Endothelial cell of umbilical vein (primary cell): ENCODE data around the gene EFHD1.

Source experiments
- EZH2 ChIP-seq: IDR thresholded peaks from 2 replicates; pipeline ENCODE4 v1.6.1; 2012; ENCODE audit warnings: borderline replicate concordance, low read depth, mild to moderate bottlenecking, moderate library complexity, low read length, inconsistent platforms; ENCODE audit not compliant: severe bottlenecking
- POLR2A ChIP-seq: IDR thresholded peaks from 2 replicates; pipeline ENCODE4 v1.6.1; 2012; ENCODE audit warnings: low read depth, mild to moderate bottlenecking, control low read depth, low read length
- TF ChIP-seq, protein P1 (sequence below), 2 donors: IDR thresholded peaks; 1 replicate in 1 of 2; 2 replicates in 1 of 2; pipeline ENCODE4 v1.5.1; 2011; ENCODE audit warnings: low read length in 2 of 2, mild to moderate bottlenecking in 2 of 2, moderate library complexity in 2 of 2, control low read depth in 1 of 2, inconsistent platforms in 1 of 2, low read depth in 1 of 2; ENCODE audit not compliant: insufficient read depth in 1 of 2; ENCODE audit errors: extremely low read depth in 1 of 2

DNA sequence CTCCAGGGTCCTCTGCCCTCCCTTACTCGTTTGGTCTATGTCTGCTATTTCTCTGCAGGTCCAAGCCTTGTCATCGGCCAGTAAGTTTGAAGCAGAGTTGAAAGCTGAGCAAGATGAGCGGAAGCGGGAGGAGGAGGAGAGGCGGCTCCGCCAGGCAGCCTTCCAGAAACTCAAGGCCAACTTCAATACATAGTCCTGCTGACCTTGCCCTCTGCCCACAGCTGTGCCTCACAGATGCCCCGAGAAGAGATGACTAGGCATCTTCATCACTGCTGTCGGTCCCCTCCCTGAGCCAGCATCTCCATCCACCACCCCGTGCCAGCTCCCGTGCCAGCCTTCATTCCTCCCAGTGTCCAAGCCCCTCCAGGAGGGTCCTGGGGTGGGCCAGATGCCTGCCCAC is 48.1 kb downstream of the EFHD1 start:
- TF ChIP-seq, protein P1, sequence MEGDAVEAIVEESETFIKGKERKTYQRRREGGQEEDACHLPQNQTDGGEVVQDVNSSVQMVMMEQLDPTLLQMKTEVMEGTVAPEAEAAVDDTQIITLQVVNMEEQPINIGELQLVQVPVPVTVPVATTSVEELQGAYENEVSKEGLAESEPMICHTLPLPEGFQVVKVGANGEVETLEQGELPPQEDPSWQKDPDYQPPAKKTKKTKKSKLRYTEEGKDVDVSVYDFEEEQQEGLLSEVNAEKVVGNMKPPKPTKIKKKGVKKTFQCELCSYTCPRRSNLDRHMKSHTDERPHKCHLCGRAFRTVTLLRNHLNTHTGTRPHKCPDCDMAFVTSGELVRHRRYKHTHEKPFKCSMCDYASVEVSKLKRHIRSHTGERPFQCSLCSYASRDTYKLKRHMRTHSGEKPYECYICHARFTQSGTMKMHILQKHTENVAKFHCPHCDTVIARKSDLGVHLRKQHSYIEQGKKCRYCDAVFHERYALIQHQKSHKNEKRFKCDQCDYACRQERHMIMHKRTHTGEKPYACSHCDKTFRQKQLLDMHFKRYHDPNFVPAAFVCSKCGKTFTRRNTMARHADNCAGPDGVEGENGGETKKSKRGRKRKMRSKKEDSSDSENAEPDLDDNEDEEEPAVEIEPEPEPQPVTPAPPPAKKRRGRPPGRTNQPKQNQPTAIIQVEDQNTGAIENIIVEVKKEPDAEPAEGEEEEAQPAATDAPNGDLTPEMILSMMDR (IDR thresholded peaks at IDR 0.05; ENCODE audit: extremely low read depth in 1 of 2, insufficient read depth in 1 of 2, low read depth in 1 of 2, low read length in 2 of 2): no peak
- TF ChIP-seq POLR2A: no peak
- TF ChIP-seq EZH2: no peak
